ENCODE data around the gene RNU1-2. TPM values are rescaled to one million over a fixed set of nuclear protein-coding genes. Genes with fewer than 3 reads are reported as not detected.
A peak's percentile ranks its signal among the peaks of the same experiment; 100 is the strongest.
"Not testable (repeated sequence)": the region's sequence is repeated elsewhere in the genome, so short reads cannot be mapped to it uniquely, and the experiment has no call there.

RNU1-2 gene
- total RNA-seq (1,000 to 10,000 TPM; 4,982 to 5,937 TPM), total RNA-seq (0.39 to 13.3 (median 2.0) reads per million in 172 experiments)
- 31.2 TPM for polyA plus RNA-seq (2013, experiment 1 of 2)
- polyA plus RNA-seq (2013, experiment 2 of 2) = 52.1 TPM

DNA sequence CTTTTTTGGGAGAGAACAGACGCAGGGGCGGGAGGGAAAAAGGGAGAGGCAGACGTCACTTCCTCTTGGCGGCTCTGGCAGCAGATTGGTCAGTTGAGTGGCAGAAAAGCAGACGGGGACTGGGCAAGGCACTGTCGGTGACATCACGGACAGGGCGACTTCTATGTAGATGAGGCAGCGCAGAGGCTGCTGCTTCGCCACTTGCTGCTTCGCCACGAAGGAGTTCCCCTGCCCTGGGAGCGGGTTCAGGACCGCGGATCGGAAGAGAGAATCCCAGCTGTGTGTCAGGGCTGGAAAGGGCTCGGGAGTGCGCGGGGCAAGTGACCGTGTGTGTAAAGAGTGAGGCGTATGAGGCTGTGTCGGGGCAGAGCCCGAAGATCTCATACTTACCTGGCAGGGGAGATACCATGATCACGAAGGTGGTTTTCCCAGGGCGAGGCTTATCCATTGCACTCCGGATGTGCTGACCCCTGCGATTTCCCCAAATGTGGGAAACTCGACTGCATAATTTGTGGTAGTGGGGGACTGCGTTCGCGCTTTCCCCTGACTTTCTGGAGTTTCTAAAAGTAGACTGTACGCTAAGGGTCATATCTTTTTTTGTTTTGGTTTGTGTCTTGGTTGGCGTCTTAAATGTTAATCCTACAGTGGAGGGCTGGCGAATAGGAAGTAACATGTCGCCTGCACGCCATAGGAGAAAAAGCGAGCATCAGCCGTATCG lies at the start of gene RNU1-2:
TSS of gene RNU1-2 (plus strand) at position 383 of the 718 bp plus-strand sequence.
- ATAC-seq (ENCODE audit: poor library complexity) = peak; percentile 98
- POLR2A ChIA-PET = interaction anchor here (0.7 to 2.4 kb wide), 6 partner anchors 9 to 283 kb away, joined by 3 to 73 read pairs (median 4); partner anchors contain the start of gene NBPF1
- CTCF ChIA-PET; H3K36me3 ChIP-seq (ENCODE audit: insufficient read depth, low read length); H3K9me3 ChIP-seq (ENCODE audit: control insufficient read depth in 1 of 2, insufficient read depth in 1 of 2, low read length in 2 of 2); H3K27me3 ChIP-seq (ENCODE audit: control insufficient read depth in 1 of 2, insufficient read depth in 2 of 2, low read length in 2 of 2); H3K36me3 Mint-ChIP-seq (ENCODE audit: low read depth); H3K9me3 Mint-ChIP-seq; H3K27me3 Mint-ChIP-seq: not testable (repeated sequence)
- peak within 1 kb of the TSS; percentile 54 for H3K4me3 ChIP-seq (ENCODE audit: low read length)
- H3K4me3 Mint-ChIP-seq = peak within 1 kb of the TSS; percentile 80
- peak within 1 kb of the TSS; percentile 99 for H3K27ac Mint-ChIP-seq
- DNase-seq = peak; percentile 71 to 96 (median 84)
- intact Hi-C loops (cut with DNase I, micrococcal nuclease) = loop anchor here (1.0 kb wide), 1 partner anchor 9 kb away; no protein-coding TSS in a partner anchor
- peaks cover 41% of the 10 kb centered on the region for H3K4me1 Mint-ChIP-seq (ENCODE audit: low read depth)
- peaks cover 20% of the 10 kb centered on the region for H3K4me1 ChIP-seq (ENCODE audit: insufficient read depth, low read length)
- peak within 1 kb of the TSS; percentile 70 to 96 for H3K27ac ChIP-seq (ENCODE audit: low read depth in 1 of 2, low read length in 2 of 2)

GRCh38 chr1:16856201-16856600 lies 39.6 kb upstream of the RNU1-2 start:
- H3K9me3 Mint-ChIP-seq; CTCF ChIA-PET; H3K36me3 Mint-ChIP-seq (ENCODE audit: low read depth): not testable (repeated sequence)

GRCh38 chr1:16859167-16860041 lies 36.4 kb upstream of the RNU1-2 start:
- H3K9me3 Mint-ChIP-seq; H3K4me1 ChIP-seq (ENCODE audit: insufficient read depth, low read length); H3K36me3 ChIP-seq (ENCODE audit: insufficient read depth, low read length); ATAC-seq (ENCODE audit: poor library complexity); H3K36me3 Mint-ChIP-seq (ENCODE audit: low read depth); intact Hi-C loops (cut with DNase I, micrococcal nuclease); H3K9me3 ChIP-seq (ENCODE audit: control insufficient read depth in 1 of 2, insufficient read depth in 1 of 2, low read length in 2 of 2); H3K4me3 Mint-ChIP-seq; H3K4me1 Mint-ChIP-seq (ENCODE audit: low read depth); H3K27ac Mint-ChIP-seq; H3K4me3 ChIP-seq (ENCODE audit: low read length); CTCF ChIA-PET; H3K27me3 ChIP-seq (ENCODE audit: control insufficient read depth in 1 of 2, insufficient read depth in 2 of 2, low read length in 2 of 2); POLR2A ChIA-PET; H3K27ac ChIP-seq (ENCODE audit: low read depth in 1 of 2, low read length in 2 of 2); DNase-seq; H3K27me3 Mint-ChIP-seq: not testable (repeated sequence)

More at GRCh38 chr1:16856201-16856600, 39.6 kb upstream of the RNU1-2 start:
- POLR2A ChIA-PET; H3K36me3 ChIP-seq (ENCODE audit: insufficient read depth, low read length); H3K4me1 Mint-ChIP-seq (ENCODE audit: low read depth); intact Hi-C loops (cut with DNase I, micrococcal nuclease); H3K9me3 ChIP-seq (ENCODE audit: control insufficient read depth in 1 of 2, insufficient read depth in 1 of 2, low read length in 2 of 2); H3K4me3 Mint-ChIP-seq; H3K27ac Mint-ChIP-seq; ATAC-seq (ENCODE audit: poor library complexity); H3K27me3 ChIP-seq (ENCODE audit: control insufficient read depth in 1 of 2, insufficient read depth in 2 of 2, low read length in 2 of 2); H3K27me3 Mint-ChIP-seq; H3K4me3 ChIP-seq (ENCODE audit: low read length); H3K4me1 ChIP-seq (ENCODE audit: insufficient read depth, low read length); DNase-seq; H3K27ac ChIP-seq (ENCODE audit: low read depth in 1 of 2, low read length in 2 of 2): not testable (repeated sequence)

- not testable (repeated sequence) for ATAC-seq (ENCODE audit: poor library complexity)
These were observed 35.7 kb upstream of the RNU1-2 start for GRCh38 chr1:16860048-16860447.

GRCh38 chr1:16861832-16862245 lies 33.9 kb upstream of the RNU1-2 start:
- H3K4me1 ChIP-seq (ENCODE audit: insufficient read depth, low read length); H3K9me3 Mint-ChIP-seq; H3K9me3 ChIP-seq (ENCODE audit: control insufficient read depth in 1 of 2, insufficient read depth in 1 of 2, low read length in 2 of 2); H3K27ac Mint-ChIP-seq; POLR2A ChIA-PET; H3K36me3 ChIP-seq (ENCODE audit: insufficient read depth, low read length); H3K36me3 Mint-ChIP-seq (ENCODE audit: low read depth); H3K27ac ChIP-seq (ENCODE audit: low read depth in 1 of 2, low read length in 2 of 2); DNase-seq; intact Hi-C loops (cut with DNase I, micrococcal nuclease); H3K4me1 Mint-ChIP-seq (ENCODE audit: low read depth); ATAC-seq (ENCODE audit: poor library complexity); H3K4me3 Mint-ChIP-seq; H3K27me3 Mint-ChIP-seq; H3K4me3 ChIP-seq (ENCODE audit: low read length); H3K27me3 ChIP-seq (ENCODE audit: control insufficient read depth in 1 of 2, insufficient read depth in 2 of 2, low read length in 2 of 2); CTCF ChIA-PET: not testable (repeated sequence)

More at GRCh38 chr1:16860048-16860447, 35.7 kb upstream of the RNU1-2 start:
- POLR2A ChIA-PET; H3K4me3 ChIP-seq (ENCODE audit: low read length); H3K27ac ChIP-seq (ENCODE audit: low read depth in 1 of 2, low read length in 2 of 2); H3K9me3 ChIP-seq (ENCODE audit: control insufficient read depth in 1 of 2, insufficient read depth in 1 of 2, low read length in 2 of 2); H3K36me3 ChIP-seq (ENCODE audit: insufficient read depth, low read length); intact Hi-C loops (cut with DNase I, micrococcal nuclease); H3K27ac Mint-ChIP-seq; H3K4me1 Mint-ChIP-seq (ENCODE audit: low read depth); H3K4me1 ChIP-seq (ENCODE audit: insufficient read depth, low read length); DNase-seq; H3K36me3 Mint-ChIP-seq (ENCODE audit: low read depth); H3K9me3 Mint-ChIP-seq; CTCF ChIA-PET; H3K27me3 Mint-ChIP-seq; H3K27me3 ChIP-seq (ENCODE audit: control insufficient read depth in 1 of 2, insufficient read depth in 2 of 2, low read length in 2 of 2); H3K4me3 Mint-ChIP-seq: not testable (repeated sequence)

DNA sequence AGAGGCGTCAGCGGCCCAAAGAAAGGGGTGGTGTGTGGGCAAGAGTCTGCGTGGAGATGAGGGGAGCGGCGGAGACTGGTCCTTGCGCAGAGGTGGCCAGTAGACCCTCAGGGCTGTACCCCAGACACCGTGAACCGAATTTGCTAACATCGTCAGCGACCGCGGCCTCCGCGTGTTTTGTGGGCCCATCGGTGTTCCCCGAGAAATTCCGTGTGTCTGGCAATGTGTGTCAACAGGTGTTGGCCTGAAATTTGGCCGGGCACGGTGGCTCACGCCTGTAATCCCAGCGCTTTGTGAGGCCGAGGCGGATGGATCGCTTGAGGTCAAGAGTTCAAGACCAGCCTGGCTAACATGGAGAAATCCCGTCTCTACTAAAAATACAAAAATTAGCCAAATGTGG lies 33.4 kb upstream of the RNU1-2 start:
- H3K9me3 Mint-ChIP-seq; H3K9me3 ChIP-seq (ENCODE audit: control insufficient read depth in 1 of 2, insufficient read depth in 1 of 2, low read length in 2 of 2); POLR2A ChIA-PET; DNase-seq; H3K4me1 ChIP-seq (ENCODE audit: insufficient read depth, low read length); H3K4me3 Mint-ChIP-seq; H3K27me3 Mint-ChIP-seq; H3K36me3 Mint-ChIP-seq (ENCODE audit: low read depth); H3K36me3 ChIP-seq (ENCODE audit: insufficient read depth, low read length); H3K27me3 ChIP-seq (ENCODE audit: control insufficient read depth in 1 of 2, insufficient read depth in 2 of 2, low read length in 2 of 2); H3K4me1 Mint-ChIP-seq (ENCODE audit: low read depth); H3K27ac ChIP-seq (ENCODE audit: low read depth in 1 of 2, low read length in 2 of 2); CTCF ChIA-PET; ATAC-seq (ENCODE audit: poor library complexity); H3K4me3 ChIP-seq (ENCODE audit: low read length); intact Hi-C loops (cut with DNase I, micrococcal nuclease); H3K27ac Mint-ChIP-seq: not testable (repeated sequence)

All from CD4-positive, alpha-beta T cell (primary cell).